ENCODE measurements around the gene PGAM2. TPM values are rescaled to one million over a fixed set of nuclear protein-coding genes. Genes with fewer than 3 reads are reported as not detected.
A peak's percentile ranks its signal among the peaks of the same experiment; 100 is the strongest.

Gene PGAM2
- total RNA-seq, 4 donors from 2014 or later: 2.2 to 28.0 (median 9.1) TPM

DNA sequence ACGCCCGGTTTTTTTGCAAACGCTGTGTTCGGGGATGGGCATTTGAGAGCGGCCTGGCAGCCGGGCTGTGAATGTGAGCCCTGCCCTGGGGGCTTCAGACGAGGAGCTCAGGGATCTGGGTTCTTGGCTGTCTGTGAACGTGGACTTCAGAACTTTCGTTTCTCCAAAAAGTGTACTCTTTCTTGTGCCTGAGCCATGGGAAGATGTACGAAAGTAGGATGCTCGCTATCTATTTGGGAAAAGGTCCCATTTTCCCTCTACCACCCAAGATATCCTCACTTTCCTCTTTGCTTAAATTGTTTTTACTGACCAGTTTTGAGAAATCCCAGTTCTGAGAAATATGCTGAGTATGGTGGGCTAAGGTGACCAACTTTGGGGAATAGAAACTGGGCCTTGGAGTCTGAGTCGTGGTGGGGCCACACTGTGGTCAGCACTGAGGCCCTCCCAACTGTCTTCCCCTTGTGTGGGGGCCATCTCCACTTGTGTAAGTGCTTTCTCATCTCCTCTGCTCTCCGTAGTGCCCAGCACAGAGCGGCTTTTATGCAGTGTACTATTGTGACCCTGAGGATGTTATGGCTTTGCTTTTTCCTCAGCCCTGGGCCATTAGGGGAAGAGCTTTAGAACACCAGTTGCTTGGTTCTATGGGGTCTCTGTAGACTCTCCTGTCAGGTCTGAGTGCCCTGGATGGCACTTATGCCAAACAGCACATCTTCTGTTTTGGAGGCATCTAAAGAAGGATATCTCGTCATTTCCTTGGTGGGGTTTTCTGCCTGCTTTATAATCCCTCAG, 19.9 kb downstream of the PGAM2 start:
- DNase-seq: no peak

DNA sequence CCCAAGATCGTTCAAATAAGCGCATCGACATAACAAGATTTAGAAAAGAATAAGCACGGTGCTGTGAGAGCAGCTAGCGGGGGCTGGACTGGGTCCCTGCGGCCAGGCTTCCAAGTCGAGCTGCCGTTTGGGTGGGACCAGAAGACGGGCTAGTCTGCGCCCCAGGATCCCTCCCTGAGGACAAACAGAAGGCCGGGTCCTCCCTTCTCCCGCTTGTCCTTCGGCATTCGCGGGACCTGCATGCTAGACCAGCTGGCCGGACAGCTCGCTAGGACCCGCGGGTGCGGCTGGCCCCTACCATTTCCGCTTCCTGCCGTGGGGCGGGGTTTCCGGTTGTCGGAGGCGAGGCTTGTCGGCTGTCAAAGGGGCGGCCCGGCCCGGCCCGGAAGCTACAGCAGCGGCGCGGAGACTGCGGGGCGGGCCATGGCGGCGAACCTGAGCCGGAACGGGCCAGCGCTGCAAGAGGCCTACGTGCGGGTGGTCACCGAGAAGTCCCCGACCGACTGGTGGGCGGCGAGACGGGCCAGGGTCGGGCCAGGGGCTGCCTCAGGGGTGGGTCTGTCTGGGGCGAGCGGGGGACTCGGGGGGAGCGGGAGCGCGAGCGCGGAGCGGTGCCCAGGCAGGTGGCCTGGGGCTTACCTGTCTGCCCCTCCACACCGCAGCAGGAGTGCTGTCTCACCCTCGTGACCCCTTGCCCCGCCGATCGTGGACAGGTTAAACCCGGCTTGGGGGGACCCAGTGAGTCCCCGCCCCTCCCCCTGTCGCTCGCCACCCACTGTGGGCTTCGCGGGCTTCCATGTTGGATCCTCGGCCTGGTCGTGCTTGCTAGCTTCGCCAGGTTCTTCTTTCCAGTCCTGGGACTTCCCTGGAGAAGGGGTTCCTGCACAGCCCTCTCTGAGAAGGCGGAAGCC, 20.8 kb downstream of the PGAM2 start, which contains the start of gene DBNL:
TSS of gene DBNL (plus strand) at position 388 of the 911 bp plus-strand sequence. CDS start at position 424, 36 bp downstream.
- H3K4me1 ChIP-seq: peaks cover 18 to 28% of the 10 kb centered on the region in 2 donors
- 1 to 2% methylated on average over 9 to 38 of the region's 74 CpGs for WGBS, 2 donors
- no peaks in the 10 kb centered on the region for H3K27me3 ChIP-seq
- no peaks in the 10 kb centered on the region for H3K9me3 ChIP-seq
- H3K27ac ChIP-seq: peak within 1 kb of the TSS; percentile 44 to 65 (median 52)
- intact Hi-C loops (cut with DNase I): no loop called here
- peaks cover 0 to 4% of the 10 kb centered on the region in 2 donors for H3K36me3 ChIP-seq
- H3K4me3 ChIP-seq (replicated peaks in 1 of 3): peak within 1 kb of the TSS; percentile 89 to 99 (median 91)
- DNase-seq: peak; percentile 94 to 96
- TF ChIP-seq POLR2A (IDR thresholded peaks at IDR 0.05): peak in 1 of 2 donors; percentile 89
- TF ChIP-seq, protein P1, sequence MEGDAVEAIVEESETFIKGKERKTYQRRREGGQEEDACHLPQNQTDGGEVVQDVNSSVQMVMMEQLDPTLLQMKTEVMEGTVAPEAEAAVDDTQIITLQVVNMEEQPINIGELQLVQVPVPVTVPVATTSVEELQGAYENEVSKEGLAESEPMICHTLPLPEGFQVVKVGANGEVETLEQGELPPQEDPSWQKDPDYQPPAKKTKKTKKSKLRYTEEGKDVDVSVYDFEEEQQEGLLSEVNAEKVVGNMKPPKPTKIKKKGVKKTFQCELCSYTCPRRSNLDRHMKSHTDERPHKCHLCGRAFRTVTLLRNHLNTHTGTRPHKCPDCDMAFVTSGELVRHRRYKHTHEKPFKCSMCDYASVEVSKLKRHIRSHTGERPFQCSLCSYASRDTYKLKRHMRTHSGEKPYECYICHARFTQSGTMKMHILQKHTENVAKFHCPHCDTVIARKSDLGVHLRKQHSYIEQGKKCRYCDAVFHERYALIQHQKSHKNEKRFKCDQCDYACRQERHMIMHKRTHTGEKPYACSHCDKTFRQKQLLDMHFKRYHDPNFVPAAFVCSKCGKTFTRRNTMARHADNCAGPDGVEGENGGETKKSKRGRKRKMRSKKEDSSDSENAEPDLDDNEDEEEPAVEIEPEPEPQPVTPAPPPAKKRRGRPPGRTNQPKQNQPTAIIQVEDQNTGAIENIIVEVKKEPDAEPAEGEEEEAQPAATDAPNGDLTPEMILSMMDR (IDR thresholded peaks at IDR 0.05): no peak

More for the DNA sequence above, 19.9 kb downstream of the PGAM2 start:
- Histone ChIP-seq H3K9me3 (no peaks in the 10 kb centered on the region), H3K4me3 (replicated peaks in 1 of 3) (peak overlapping the region; percentile 89 to 99 (median 91)), H3K27me3 (no peaks in the 10 kb centered on the region), H3K36me3 (peaks cover 8 to 10% of the 10 kb centered on the region in 2 donors), H3K4me1 (peaks cover 18 to 28% of the 10 kb centered on the region in 2 donors), H3K27ac (peak overlapping the region; percentile 44 to 65 (median 52))
- WGBS, 2 donors: 27 to 28% methylated on average over 15 of the region's 15 CpGs
- intact Hi-C loops (cut with DNase I): no loop called here
- no peak for TF ChIP-seq POLR2A (IDR thresholded peaks at IDR 0.05)
- TF ChIP-seq, protein P1 (IDR thresholded peaks at IDR 0.05): no peak

- 24 to 30% methylated on average over 8 of the region's 8 CpGs for WGBS, 2 donors
Observed at GRCh38 chr7:44043902-44044301, 21.5 kb downstream of the PGAM2 start.

GRCh38 chr7:44042221-44042620, 23.1 kb downstream of the PGAM2 start:
- H3K4me3 ChIP-seq (replicated peaks in 1 of 3): no peak overlapping the region
- TF ChIP-seq, protein P1 (IDR thresholded peaks at IDR 0.05): no peak
- no peak for TF ChIP-seq POLR2A (IDR thresholded peaks at IDR 0.05)
- peaks cover 18 to 28% of the 10 kb centered on the region in 2 donors for H3K4me1 ChIP-seq
- intact Hi-C loops (cut with DNase I): no loop called here
- WGBS, 2 donors: 89 to 94% methylated on average over 2 of the region's 2 CpGs
- no peaks in the 10 kb centered on the region for H3K27me3 ChIP-seq
- no peaks in the 10 kb centered on the region for H3K9me3 ChIP-seq
- no peak overlapping the region for H3K27ac ChIP-seq
- peaks cover 0 to 4% of the 10 kb centered on the region in 2 donors for H3K36me3 ChIP-seq
- DNase-seq: no peak

More at GRCh38 chr7:44043902-44044301, 21.5 kb downstream of the PGAM2 start:
- Histone ChIP-seq H3K27me3 (no peaks in the 10 kb centered on the region), H3K36me3 (peaks cover 0 to 4% of the 10 kb centered on the region in 2 donors), H3K4me1 (peaks cover 18 to 28% of the 10 kb centered on the region in 2 donors), H3K9me3 (no peaks in the 10 kb centered on the region), H3K4me3 (replicated peaks in 1 of 3) (peak overlapping the region; percentile 38 to 99 (median 91)), H3K27ac (peak overlapping the region in 2 of 3 donors; percentile 52 to 65)
- no peak for DNase-seq
- intact Hi-C loops (cut with DNase I): no loop called here
- TF ChIP-seq, protein P1 (IDR thresholded peaks at IDR 0.05): no peak
- no peak for TF ChIP-seq POLR2A (IDR thresholded peaks at IDR 0.05)

Data from thyroid gland (tissue), 4 donors.